ENCODE measurements around the gene OR2V2. TPM values are rescaled to one million over a fixed set of nuclear protein-coding genes. Genes with fewer than 3 reads are reported as not detected.
"Not testable (repeated sequence)": the region's sequence is repeated elsewhere in the genome, so short reads cannot be mapped to it uniquely, and the experiment has no call there.

Gene OR2V2
- total and polyA plus RNA-seq, 10 of the 15 experiments (the other 5 are each of a cell fraction or from before 2014, with no cell fraction given): 0.26 TPM; not detected in 9

- TF ChIP-seq SRF (IDR thresholded peaks at IDR 0.05; ENCODE audit: low read depth in 2 of 2, low read length in 2 of 2) (0 out of 4 replicates have a peak, but pooled peaks of 1 of the 2 experiments have one; percentile 31), ZZZ3 (IDR thresholded peaks at IDR 0.05; ENCODE audit: control insufficient read depth, insufficient read length, low read depth) (no peak), ZNF687 (IDR thresholded peaks at IDR 0.05) (no peak)
- peaks cover 5% of the 10 kb centered on the region; the same call in 1 of the 2 replicates for H3K4me1 ChIP-seq (ENCODE audit: control insufficient read depth, insufficient read depth, low read length)
- H3K27me3 ChIP-seq (replicated peaks in 1 of 2; ENCODE audit: control insufficient read depth in 2 of 2, insufficient read depth in 2 of 2, low read length in 1 of 2): no peaks in the 10 kb centered on the region
- no peak overlapping the region for H3K27ac ChIP-seq (ENCODE audit: control insufficient read depth, insufficient read depth)
- intact Hi-C loops (cut with micrococcal nuclease; ENCODE audit: unreplicated experiment) (no loop called here), in situ Hi-C loops (cut with MboI) (no loop called here)
- RAD21 ChIA-PET (ENCODE audit: unreplicated experiment): interaction anchor here (0.8 to 1.3 kb wide), 2 partner anchors 15 to 133 kb away, joined by 4 read pairs; no protein-coding TSS in a partner anchor
- no TSS peak for BruUV-seq (replicated peaks)
- no peaks in the 10 kb centered on the region for H3K79me2 ChIP-seq (ENCODE audit: control insufficient read depth, insufficient read depth, low read length)
- POLR2A ChIA-PET: no interaction called here
- CTCF ChIA-PET: interaction anchor here (1.9 kb wide), 1 partner anchor 8 kb away, joined by 5 read pairs; no protein-coding TSS in a partner anchor
- no peak overlapping the region for H3K4me2 ChIP-seq (ENCODE audit: control insufficient read depth, insufficient read depth)
- H2AFZ ChIP-seq (ENCODE audit: control insufficient read depth, low read depth, low read length): no peak overlapping the region
- FAIRE-seq (no peak), DNase-seq (ENCODE audit: low read depth, low spot score) (no peak), ATAC-seq (no peak)
- H3K36me3 ChIP-seq (ENCODE audit: control insufficient read depth in 2 of 2, insufficient read depth in 2 of 2, low read length in 1 of 2): no peaks in the 10 kb centered on the region
- no peaks in the 10 kb centered on the region for H3K9me3 ChIP-seq (replicated peaks; ENCODE audit: control insufficient read depth, insufficient read depth, low read length)
- no peaks in the 10 kb centered on the region for H4K20me1 ChIP-seq (ENCODE audit: control insufficient read depth, insufficient read depth)
- H3K4me3 ChIP-seq: no peak overlapping the region
- H3K9ac ChIP-seq (ENCODE audit: control insufficient read depth, insufficient read depth, low read length): no peak overlapping the region
- SMC1A ChIA-PET (ENCODE audit: uncharacterized antibody, unreplicated experiment): interaction anchor here (1.5 to 1.7 kb wide), 2 partner anchors 8 to 376 kb away, joined by 3 to 6 read pairs; no protein-coding TSS in a partner anchor
- WGBS (ENCODE audit: insufficient coverage, insufficient replicate concordance, low lambda C conversion rate, missing lambda C conversion rate): 25% methylated on average over 3 of the region's 3 CpGs
Observed at GRCh38 chr5:181176254-181176952, 29.0 kb downstream of the OR2V2 start.

- SMC1A ChIA-PET (ENCODE audit: uncharacterized antibody, unreplicated experiment): interaction anchor here (1.7 kb wide), 1 partner anchor 9 kb away, joined by 6 read pairs; no protein-coding TSS in a partner anchor
- H3K79me2 ChIP-seq (ENCODE audit: control insufficient read depth, insufficient read depth, low read length); DNase-seq (ENCODE audit: low read depth, low spot score); H2AFZ ChIP-seq (ENCODE audit: control insufficient read depth, low read depth, low read length); H3K4me3 ChIP-seq; BruUV-seq (replicated peaks); H3K27me3 ChIP-seq (replicated peaks in 1 of 2; ENCODE audit: control insufficient read depth in 2 of 2, insufficient read depth in 2 of 2, low read length in 1 of 2); intact Hi-C loops (cut with micrococcal nuclease; ENCODE audit: unreplicated experiment); FAIRE-seq; in situ Hi-C loops (cut with MboI); H3K9ac ChIP-seq (ENCODE audit: control insufficient read depth, insufficient read depth, low read length); H3K36me3 ChIP-seq (ENCODE audit: control insufficient read depth in 2 of 2, insufficient read depth in 2 of 2, low read length in 1 of 2); ATAC-seq; H3K4me2 ChIP-seq (ENCODE audit: control insufficient read depth, insufficient read depth); H4K20me1 ChIP-seq (ENCODE audit: control insufficient read depth, insufficient read depth); H3K9me3 ChIP-seq (replicated peaks; ENCODE audit: control insufficient read depth, insufficient read depth, low read length); H3K27ac ChIP-seq (ENCODE audit: control insufficient read depth, insufficient read depth): not testable (repeated sequence)
- CTCF ChIA-PET: interaction anchor here (1.9 kb wide), 1 partner anchor 9 kb away, joined by 5 read pairs; no protein-coding TSS in a partner anchor
- RAD21 ChIA-PET (ENCODE audit: unreplicated experiment): interaction anchor here (0.7 to 1.3 kb wide), 2 partner anchors 9 to 20 kb away, joined by 3 to 4 read pairs; no protein-coding TSS in a partner anchor
- POLR2A ChIA-PET: interaction anchor here (0.6 kb wide), 1 partner anchor 67 kb away, joined by 3 read pairs; the partner anchor contains the start of gene RACK1
- peaks cover 11% of the 10 kb centered on the region for H3K4me1 ChIP-seq (ENCODE audit: control insufficient read depth, insufficient read depth, low read length)
- 48% methylated on average over 14 of the region's 14 CpGs for WGBS (ENCODE audit: insufficient coverage, insufficient replicate concordance, low lambda C conversion rate, missing lambda C conversion rate)
Observed at GRCh38 chr5:181177559-181177958, 30.2 kb downstream of the OR2V2 start.
